ENCODE data around the gene CCDC12. TPM values are rescaled to one million over a fixed set of nuclear protein-coding genes. Genes with fewer than 3 reads are reported as not detected.

The CCDC12 gene
- total and polyA plus RNA-seq, 12 donors, result 28.8 to 137 (median 34.2) TPM

DNA sequence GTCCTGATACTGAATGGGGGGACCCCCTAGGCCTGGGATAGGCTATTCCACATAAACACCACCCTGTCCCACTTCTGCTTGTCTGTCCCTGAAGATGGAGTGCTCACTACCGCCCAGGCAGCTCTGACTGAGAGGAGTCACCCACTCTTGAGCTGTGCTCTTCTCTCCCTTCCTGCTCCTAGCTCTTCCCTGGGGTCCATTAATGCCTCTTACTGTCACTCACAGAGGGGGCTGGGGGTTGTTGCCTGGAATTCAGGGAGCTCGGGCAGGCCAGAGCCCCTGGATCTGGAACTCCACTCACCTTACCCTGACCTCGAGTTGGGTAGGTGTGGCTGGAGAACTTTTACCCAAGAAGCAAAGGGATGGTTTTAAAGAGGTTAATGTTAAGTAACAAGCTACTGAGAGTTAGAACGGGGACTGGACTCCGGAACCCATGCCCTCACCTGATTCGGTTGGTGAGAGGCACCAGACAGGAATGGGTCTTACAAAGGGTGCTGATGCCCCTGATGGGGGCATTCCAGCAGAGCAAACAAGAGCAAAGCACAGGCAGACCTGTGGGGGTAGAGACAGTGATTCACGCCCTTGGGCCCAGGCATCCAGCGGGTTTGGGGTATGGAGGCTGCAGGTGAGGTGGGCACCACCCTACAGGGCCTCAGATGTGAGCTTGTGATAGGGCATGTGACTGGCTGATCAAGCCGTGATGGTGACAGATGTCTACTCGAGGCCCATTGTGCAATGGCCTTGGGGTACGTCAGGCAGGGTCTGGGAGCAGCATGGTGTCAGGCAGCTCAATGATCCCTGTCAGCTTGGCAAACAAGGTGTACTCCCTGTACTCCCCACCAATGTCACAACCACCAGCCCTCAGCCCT lies 8.3 kb upstream of the CCDC12 start:
- TF ChIP-seq, protein P1, sequence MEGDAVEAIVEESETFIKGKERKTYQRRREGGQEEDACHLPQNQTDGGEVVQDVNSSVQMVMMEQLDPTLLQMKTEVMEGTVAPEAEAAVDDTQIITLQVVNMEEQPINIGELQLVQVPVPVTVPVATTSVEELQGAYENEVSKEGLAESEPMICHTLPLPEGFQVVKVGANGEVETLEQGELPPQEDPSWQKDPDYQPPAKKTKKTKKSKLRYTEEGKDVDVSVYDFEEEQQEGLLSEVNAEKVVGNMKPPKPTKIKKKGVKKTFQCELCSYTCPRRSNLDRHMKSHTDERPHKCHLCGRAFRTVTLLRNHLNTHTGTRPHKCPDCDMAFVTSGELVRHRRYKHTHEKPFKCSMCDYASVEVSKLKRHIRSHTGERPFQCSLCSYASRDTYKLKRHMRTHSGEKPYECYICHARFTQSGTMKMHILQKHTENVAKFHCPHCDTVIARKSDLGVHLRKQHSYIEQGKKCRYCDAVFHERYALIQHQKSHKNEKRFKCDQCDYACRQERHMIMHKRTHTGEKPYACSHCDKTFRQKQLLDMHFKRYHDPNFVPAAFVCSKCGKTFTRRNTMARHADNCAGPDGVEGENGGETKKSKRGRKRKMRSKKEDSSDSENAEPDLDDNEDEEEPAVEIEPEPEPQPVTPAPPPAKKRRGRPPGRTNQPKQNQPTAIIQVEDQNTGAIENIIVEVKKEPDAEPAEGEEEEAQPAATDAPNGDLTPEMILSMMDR (IDR thresholded peaks at IDR 0.05), result no peak
- no peak for ATAC-seq
- Histone ChIP-seq H3K27me3 (no peaks in the 10 kb centered on the region), H3K4me1 (peaks cover 6 to 87% (median 43%) of the 10 kb centered on the region in 9 donors), H3K36me3 (peaks cover 0 to 14% (median 0%) of the 10 kb centered on the region in 9 donors), H3K4me3 (no peak overlapping the region), H3K9me3 (no peaks in the 10 kb centered on the region), H3K27ac (peak overlapping the region in 1 of 10 donors; percentile 90)
- intact Hi-C loops (cut with DNase I), result no loop called here
- DNase-seq, result no peak
- WGBS, 2 donors, result 92 to 93% methylated on average over 11 of the region's 11 CpGs

DNA sequence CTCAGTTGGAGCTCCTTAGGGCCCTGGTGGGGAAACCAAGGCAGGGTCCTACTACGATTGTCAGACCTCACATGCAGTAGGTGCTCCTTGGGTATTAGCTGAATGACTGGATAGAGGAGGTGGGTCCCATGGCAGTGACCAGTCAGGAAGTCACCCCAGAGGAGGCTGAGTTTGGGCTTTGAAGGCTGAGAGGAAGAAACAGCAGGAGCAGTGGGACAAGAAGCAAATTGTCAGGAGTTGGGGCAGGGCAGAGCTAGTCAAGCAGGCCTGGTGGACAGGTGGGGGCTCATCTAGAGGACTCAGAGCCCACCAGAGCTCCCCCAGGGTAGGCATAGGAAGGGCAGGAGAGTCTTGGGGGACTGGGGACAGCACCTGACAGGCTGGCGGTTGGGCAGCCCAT lies 6.0 kb upstream of the CCDC12 start:
- intact Hi-C loops (cut with DNase I), result no loop called here
- H3K27ac ChIP-seq, result peak overlapping the region in 8 of 10 donors; percentile 54 to 96 (median 92)
- no peak overlapping the region for H3K4me3 ChIP-seq
- H3K9me3 ChIP-seq, result no peaks in the 10 kb centered on the region
- WGBS, 2 donors, result 88 to 92% methylated on average over 2 of the region's 2 CpGs
- ATAC-seq, result no peak
- no peaks in the 10 kb centered on the region for H3K27me3 ChIP-seq
- TF ChIP-seq, protein P1 (IDR thresholded peaks at IDR 0.05), result no peak
- no peak for DNase-seq
- peaks cover 6 to 81% (median 51%) of the 10 kb centered on the region in 9 donors for H3K4me1 ChIP-seq
- no peaks in the 10 kb centered on the region for H3K36me3 ChIP-seq

DNA sequence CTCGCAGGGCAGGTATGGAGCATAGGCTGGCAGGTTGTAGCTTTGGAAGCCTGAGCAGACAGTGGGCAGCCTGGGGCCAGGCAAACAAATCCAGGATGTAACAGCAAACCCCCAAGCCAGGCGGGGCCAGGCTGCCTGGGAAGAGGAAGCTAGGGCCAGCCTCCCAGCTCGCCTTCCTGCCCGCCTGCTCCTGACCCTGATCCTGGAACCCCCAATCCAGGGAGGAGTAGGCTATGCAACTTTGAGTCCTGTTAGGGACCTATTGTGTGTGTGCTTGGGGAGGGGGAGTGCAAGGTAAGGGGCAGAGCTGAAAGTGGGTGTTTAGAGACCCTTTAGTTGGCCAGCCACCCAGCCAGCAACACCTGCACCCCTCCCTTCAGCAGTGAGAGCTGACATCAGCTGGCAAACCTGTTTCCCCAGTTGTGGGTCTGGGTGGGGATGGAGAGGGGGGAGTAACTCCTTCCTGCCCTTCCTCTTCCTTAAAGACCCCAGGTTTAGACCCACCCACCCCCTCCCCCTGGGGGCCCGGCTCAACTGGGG lies 5.5 kb upstream of the CCDC12 start:
- H3K4me3 ChIP-seq, result peak overlapping the region in 9 of 10 donors; percentile 5 to 85 (median 72)
- TF ChIP-seq, protein P1 (IDR thresholded peaks at IDR 0.05), result no peak
- DNase-seq, result peak in 1 of 2 donors; percentile 44
- peak overlapping the region; percentile 24 to 96 (median 84) for H3K27ac ChIP-seq
- 57% methylated on average over 5 of the region's 5 CpGs for WGBS, 2 donors
- H3K9me3 ChIP-seq, result no peaks in the 10 kb centered on the region
- H3K36me3 ChIP-seq, result no peaks in the 10 kb centered on the region
- H3K4me1 ChIP-seq, result peaks cover 3 to 81% (median 51%) of the 10 kb centered on the region in 9 donors
- intact Hi-C loops (cut with DNase I), result no loop called here
- peak in 4 of 8 donors; percentile 6 to 54 (median 24) for ATAC-seq
- H3K27me3 ChIP-seq, result no peaks in the 10 kb centered on the region

DNA sequence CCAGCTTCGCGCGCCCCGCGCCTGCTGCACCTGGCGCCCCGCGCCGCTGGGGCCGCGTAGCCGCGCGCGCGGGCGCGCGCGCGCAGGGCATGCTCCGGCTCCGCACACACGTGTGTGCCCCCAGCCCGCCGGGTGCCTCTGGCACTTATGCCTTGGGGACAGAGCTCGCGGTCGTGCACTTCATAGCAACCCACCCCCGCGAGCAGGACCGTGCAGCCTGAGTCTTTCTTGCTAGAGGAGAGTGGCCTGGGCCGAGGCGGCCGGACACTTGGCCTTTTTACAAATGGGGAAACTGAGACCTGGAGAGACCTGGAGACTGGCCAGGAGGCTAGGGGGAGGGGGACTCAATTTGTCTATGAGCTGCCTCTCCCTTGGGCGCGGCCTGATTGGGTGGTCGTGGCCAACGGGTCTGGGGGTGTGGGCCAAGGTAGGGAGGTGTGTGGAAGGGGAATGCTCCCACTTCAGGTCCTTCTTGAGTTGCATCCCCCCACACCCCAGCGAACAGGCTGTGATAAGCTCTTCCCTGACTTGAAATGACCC lies 3.5 kb upstream of the CCDC12 start:
- intact Hi-C loops (cut with DNase I), result loop anchor here in 5 of 10 donors (5.0 kb wide), 2 partner anchors 48 to 53 kb away; no protein-coding TSS in a partner anchor
- Histone ChIP-seq H3K4me1 (peaks cover 3 to 73% (median 50%) of the 10 kb centered on the region in 9 donors), H3K27ac (peak overlapping the region in 9 of 10 donors; percentile 75 to 96 (median 93))

More for the DNA sequence above, 3.5 kb upstream of the CCDC12 start:
- peak overlapping the region; percentile 53 to 85 (median 73) for H3K4me3 ChIP-seq
- no peaks in the 10 kb centered on the region for H3K9me3 ChIP-seq
- peak; percentile 37 to 41 for DNase-seq
- no peak for ATAC-seq
- WGBS, 2 donors, result 4 to 5% methylated on average over 29 to 36 of the region's 40 CpGs
- TF ChIP-seq, protein P1 (IDR thresholded peaks at IDR 0.05), result no peak
- no peaks in the 10 kb centered on the region for H3K36me3 ChIP-seq
- H3K27me3 ChIP-seq, result no peaks in the 10 kb centered on the region
